Measurements from ENCODE around the gene GEMIN2.
"Not testable (repeated sequence)": the region's sequence is repeated elsewhere in the genome, so short reads cannot be mapped to it uniquely, and the experiment has no call there.

GEMIN2 gene

GRCh38 chr14:39114073-39114838 is at the start of gene GEMIN2:
TSS of gene GEMIN2 (plus strand) at chr14:39114323. CDS start at chr14:39114339, 16 bp downstream.
- peak; percentile 85 to 95 for DNase-seq

- DNase-seq = not testable (repeated sequence)
These were observed 44.8 kb upstream of the GEMIN2 start for GRCh38 chr14:39069169-39069805.

GRCh38 chr14:39069923-39070322 is 44.2 kb upstream of the GEMIN2 start:
- no peak for DNase-seq

GRCh38 chr14:39071096-39071495 is 43.0 kb upstream of the GEMIN2 start:
- DNase-seq = no peak

GRCh38 chr14:39080886-39081285 is 33.2 kb upstream of the GEMIN2 start:
- DNase-seq = no peak

GRCh38 chr14:39083127-39083526 is 31.0 kb upstream of the GEMIN2 start:
- no peak for DNase-seq

- DNase-seq = no peak
These were observed 28.2 kb upstream of the GEMIN2 start for GRCh38 chr14:39085933-39086332.

GRCh38 chr14:39087493-39087892 is 26.6 kb upstream of the GEMIN2 start:
- DNase-seq = no peak

GRCh38 chr14:39090548-39091111 is 23.5 kb upstream of the GEMIN2 start:
- DNase-seq = no peak

GRCh38 chr14:39091716-39092115 is 22.4 kb upstream of the GEMIN2 start:
- DNase-seq = no peak

- DNase-seq = no peak
These were observed 19.6 kb upstream of the GEMIN2 start for GRCh38 chr14:39094515-39094914.

- no peak for DNase-seq
These were observed 17.0 kb upstream of the GEMIN2 start for GRCh38 chr14:39097159-39097558.

- not testable (repeated sequence) for DNase-seq
These were observed 14.9 kb upstream of the GEMIN2 start for GRCh38 chr14:39099215-39099614.

- DNase-seq = no peak
These were observed 14.4 kb upstream of the GEMIN2 start for GRCh38 chr14:39099748-39100147.

- peak; percentile 38 to 63 for DNase-seq
These were observed 11.7 kb upstream of the GEMIN2 start for GRCh38 chr14:39102265-39102968.

- DNase-seq = peak; percentile 77 to 78
These were observed 10.9 kb upstream of the GEMIN2 start, which contains the start of gene SEC23A for GRCh38 chr14:39102969-39103957. TSS of gene SEC23A (minus strand) at chr14:39103235. CDS start at chr14:39096118, 7,117 bp downstream.

GRCh38 chr14:39104078-39104801 is 9.9 kb upstream of the GEMIN2 start:
- not testable (repeated sequence) for DNase-seq

- peak in 1 of 2 donors; percentile 36 for DNase-seq
These were observed 6.5 kb upstream of the GEMIN2 start for GRCh38 chr14:39107591-39107996.

- DNase-seq = no peak
These were observed 5.3 kb upstream of the GEMIN2 start for GRCh38 chr14:39108791-39109190.

- no peak for DNase-seq
These were observed 4.0 kb upstream of the GEMIN2 start for GRCh38 chr14:39109893-39110715.

All from hippocampal formation (tissue), 2 donors.